ENCODE data around the gene SIK1.
"Not testable (repeated sequence)": the region's sequence is repeated elsewhere in the genome, so short reads cannot be mapped to it uniquely, and the experiment has no call there.

DNA sequence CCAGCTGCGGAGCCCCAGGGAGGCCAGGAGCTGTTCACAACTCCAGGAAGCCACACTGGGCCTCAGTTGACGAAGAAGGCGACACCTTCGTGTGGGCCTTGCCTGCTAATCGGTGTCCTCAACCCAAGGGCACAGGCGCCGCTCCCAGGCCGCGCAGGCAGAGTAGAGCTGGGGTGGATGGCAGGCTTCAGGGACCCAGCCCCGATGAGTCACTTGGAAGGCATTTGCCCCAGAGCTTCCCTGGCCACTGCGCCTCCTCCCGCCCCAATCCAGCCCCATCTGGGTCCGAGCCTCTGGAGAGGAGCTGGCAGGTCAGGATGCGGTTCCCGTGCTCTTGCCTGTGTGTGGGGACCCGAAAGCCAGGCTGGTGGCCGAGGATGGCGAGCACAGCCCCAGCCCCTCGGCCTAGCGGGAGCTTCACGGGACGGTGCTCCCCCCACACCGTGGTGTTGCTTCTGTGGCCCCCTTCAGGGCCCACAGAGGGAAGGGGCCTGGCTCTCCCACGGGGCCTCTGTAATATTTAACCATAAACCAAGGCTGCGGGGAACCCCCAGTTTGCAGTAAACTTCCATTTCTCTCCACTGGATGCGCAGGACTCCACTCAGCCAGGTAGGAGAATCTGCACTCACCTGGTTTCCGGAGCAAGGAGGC, 30.0 kb downstream of the SIK1 start:
- TF ChIP-seq, protein P1, sequence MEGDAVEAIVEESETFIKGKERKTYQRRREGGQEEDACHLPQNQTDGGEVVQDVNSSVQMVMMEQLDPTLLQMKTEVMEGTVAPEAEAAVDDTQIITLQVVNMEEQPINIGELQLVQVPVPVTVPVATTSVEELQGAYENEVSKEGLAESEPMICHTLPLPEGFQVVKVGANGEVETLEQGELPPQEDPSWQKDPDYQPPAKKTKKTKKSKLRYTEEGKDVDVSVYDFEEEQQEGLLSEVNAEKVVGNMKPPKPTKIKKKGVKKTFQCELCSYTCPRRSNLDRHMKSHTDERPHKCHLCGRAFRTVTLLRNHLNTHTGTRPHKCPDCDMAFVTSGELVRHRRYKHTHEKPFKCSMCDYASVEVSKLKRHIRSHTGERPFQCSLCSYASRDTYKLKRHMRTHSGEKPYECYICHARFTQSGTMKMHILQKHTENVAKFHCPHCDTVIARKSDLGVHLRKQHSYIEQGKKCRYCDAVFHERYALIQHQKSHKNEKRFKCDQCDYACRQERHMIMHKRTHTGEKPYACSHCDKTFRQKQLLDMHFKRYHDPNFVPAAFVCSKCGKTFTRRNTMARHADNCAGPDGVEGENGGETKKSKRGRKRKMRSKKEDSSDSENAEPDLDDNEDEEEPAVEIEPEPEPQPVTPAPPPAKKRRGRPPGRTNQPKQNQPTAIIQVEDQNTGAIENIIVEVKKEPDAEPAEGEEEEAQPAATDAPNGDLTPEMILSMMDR (IDR thresholded peaks at IDR 0.05; ENCODE audit: poor library complexity): not testable (repeated sequence)
- not testable (repeated sequence) for TF ChIP-seq EZH2 (IDR thresholded peaks at IDR 0.05; ENCODE audit: borderline replicate concordance)
